Liver (tissue), 3 donors: ENCODE measurements around the gene ZNRF3.
A peak's percentile ranks its signal among the peaks of the same experiment; 100 is the strongest.

Experiments
- ATF3 ChIP-seq: IDR thresholded peaks from 2 replicates; pipeline ENCODE4 v1.6.1; 2016; ENCODE audit warnings: antibody characterized with exemption
- CTCF ChIP-seq: fragments of 150-350 bp; IDR thresholded peaks from 2 replicates; pipeline ENCODE4 v1.5.1; 2017; ENCODE audit warnings: improper control_type of control experiment, low read depth, low read length; ENCODE audit not compliant: missing input control
- SP1 ChIP-seq: IDR thresholded peaks from 2 replicates; pipeline ENCODE4 v1.6.1; 2018; ENCODE audit warnings: antibody characterized with exemption, mild to moderate bottlenecking
- donor health status: healthy.
- donor health status: healthy.

GRCh38 chr22:28911777-28912669, 28.7 kb downstream of the ZNRF3 start:
- TF ChIP-seq SP1 (no peak), CTCF (no peak), ATF3 (peak; percentile 28)
